WTC11 (cell line): ENCODE results near the gene SLCO4A1. TPM values are rescaled to one million over a fixed set of nuclear protein-coding genes. Genes with fewer than 3 reads are reported as not detected.

Source experiments
- ATAC-seq: fragments of 200-7000 bp; cut with Tn5 transposase; 2 replicates; pipeline ENCODE4 v1.10.0; 2021; ENCODE audit warnings: mild to moderate bottlenecking, moderate library complexity
- CTCF ChIA-PET: fragments of 300-600 bp; sonication (Branson Sonifier 250); formaldehyde crosslinking; loops from one replicate; lab custom pipeline; 2021; ENCODE audit warnings: antibody characterized with exemption; lab: Charles Lee
- POLR2A ChIA-PET: fragments of 350-600 bp; sonication (Branson Sonifier 250); formaldehyde crosslinking; loops from one replicate; lab custom pipeline; 2021; ENCODE audit warnings: antibody characterized with exemption; lab: Charles Lee
- DNase-seq: peaks from one replicate; pipeline ENCODE4 v3.0.0; 2021; ENCODE audit warnings: low spot score
- H3K27ac Mint-ChIP-seq: 2 replicates; pipeline ENCODE4 v1.8.0; 2021; ENCODE audit warnings: mixed read lengths
- H3K27me3 Mint-ChIP-seq: 2 replicates; pipeline ENCODE4 v1.8.0; 2021; ENCODE audit warnings: low read depth, mild to moderate bottlenecking, moderate library complexity, mixed read lengths
- H3K36me3 Mint-ChIP-seq: 2 replicates; pipeline ENCODE4 v1.8.0; 2021; ENCODE audit warnings: mixed read lengths
- H3K4me1 Mint-ChIP-seq: 2 replicates; pipeline ENCODE4 v1.8.0; 2022; ENCODE audit warnings: mixed read lengths
- H3K4me3 Mint-ChIP-seq: 2 replicates; pipeline ENCODE4 v1.8.0; 2021; ENCODE audit warnings: mild to moderate bottlenecking, moderate library complexity, mixed read lengths
- H3K9me3 Mint-ChIP-seq: 2 replicates; pipeline ENCODE4 v1.8.0; 2021; ENCODE audit warnings: mixed read lengths
- ATF2 ChIP-seq: sonication (generic); formaldehyde crosslinking; IDR thresholded peaks from 2 replicates; pipeline ENCODE4 v1.8.1; 2022; ENCODE audit warnings: low read depth, missing genetic modification reagents, borderline replicate concordance
- CBFB ChIP-seq: sonication (generic); formaldehyde crosslinking; IDR thresholded peaks from 2 replicates; pipeline ENCODE4 v1.8.1; 2022; ENCODE audit warnings: mild to moderate bottlenecking, low read depth, missing genetic modification reagents
- ERG ChIP-seq: fragments of 250-450 bp; sonication (Bioruptor Pico); IDR thresholded peaks from 2 replicates; pipeline ENCODE4 v1.8.0; 2021; ENCODE audit warnings: mild to moderate bottlenecking
- ESRRA ChIP-seq: sonication (generic); formaldehyde crosslinking; IDR thresholded peaks from 2 replicates; pipeline ENCODE4 v1.8.1; 2022; ENCODE audit warnings: mild to moderate bottlenecking, missing genetic modification reagents, borderline replicate concordance
- ETV6 ChIP-seq: sonication (generic); formaldehyde crosslinking; IDR thresholded peaks from 2 replicates; pipeline ENCODE4 v1.8.1; 2022; ENCODE audit warnings: mild to moderate bottlenecking, missing genetic modification reagents
- GABPB1 ChIP-seq: sonication (generic); formaldehyde crosslinking; IDR thresholded peaks from 2 replicates; pipeline ENCODE4 v1.8.1; 2023; ENCODE audit warnings: mild to moderate bottlenecking, missing genetic modification reagents
- GRHL2 ChIP-seq: fragments of 250-450 bp; sonication (Bioruptor Pico); IDR thresholded peaks from 2 replicates; pipeline ENCODE4 v1.8.0; 2022; ENCODE audit warnings: mild to moderate bottlenecking, moderate library complexity; ENCODE audit not compliant: insufficient replicate concordance, severe bottlenecking
- GTF2I ChIP-seq: fragments of 250-450 bp; sonication (Bioruptor Pico); conservative IDR thresholded peaks from 2 replicates; pipeline ENCODE4 v1.4.0; 2021; ENCODE audit warnings: mild to moderate bottlenecking
- HMGXB4 ChIP-seq: sonication (generic); formaldehyde crosslinking; IDR thresholded peaks from 2 replicates; pipeline ENCODE4 v1.8.1; 2023; ENCODE audit warnings: mild to moderate bottlenecking, moderate library complexity, missing genetic modification reagents
- KAT7 ChIP-seq: sonication (generic); formaldehyde crosslinking; IDR thresholded peaks from 2 replicates; pipeline ENCODE4 v1.8.1; 2023; ENCODE audit warnings: missing genetic modification reagents, mild to moderate bottlenecking, borderline replicate concordance
- NFYB ChIP-seq: sonication (generic); formaldehyde crosslinking; conservative IDR thresholded peaks from 2 replicates; pipeline ENCODE4 v1.8.0; 2022; ENCODE audit warnings: low read depth, missing genetic modification reagents
- NR1H2 ChIP-seq: sonication (generic); formaldehyde crosslinking; IDR thresholded peaks from 2 replicates; pipeline ENCODE4 v1.9.0; 2021; ENCODE audit warnings: mild to moderate bottlenecking, moderate library complexity, missing genetic modification reagents
- PRDM15 ChIP-seq: sonication (generic); formaldehyde crosslinking; IDR thresholded peaks from 2 replicates; pipeline ENCODE4 v1.8.0; 2022; ENCODE audit warnings: missing genetic modification reagents
- RELA ChIP-seq: sonication (generic); formaldehyde crosslinking; IDR thresholded peaks from 2 replicates; pipeline ENCODE4 v1.8.1; 2022; ENCODE audit warnings: missing genetic modification reagents, mild to moderate bottlenecking, borderline replicate concordance
- TCF7 ChIP-seq: sonication (generic); formaldehyde crosslinking; IDR thresholded peaks from 2 replicates; pipeline ENCODE4 v1.8.0; 2022; ENCODE audit warnings: mild to moderate bottlenecking, low read depth, missing genetic modification reagents, moderate library complexity
- ZNF138 ChIP-seq: sonication (generic); formaldehyde crosslinking; conservative IDR thresholded peaks from 2 replicates; pipeline ENCODE4 v1.8.1; 2022; ENCODE audit warnings: mild to moderate bottlenecking, moderate library complexity, missing genetic modification reagents
- ZNF219 ChIP-seq: sonication (generic); formaldehyde crosslinking; IDR thresholded peaks from 2 replicates; pipeline ENCODE4 v1.8.0; 2023; ENCODE audit warnings: missing genetic modification reagents, mild to moderate bottlenecking, borderline replicate concordance
- total RNA-seq: library from RNA; stranded (reverse); gene quantifications from 3 replicates; pipeline ENCODE4 v1.2.3, GENCODE V29; 2021

Gene SLCO4A1
- total RNA-seq, 1 experiment from 2014 or later = 19.9 TPM

GRCh38 chr20:62632575-62633090 is 9.7 kb upstream of the SLCO4A1 start:
- H3K27ac Mint-ChIP-seq = no peak overlapping the region
- ATAC-seq (no peak), DNase-seq (no peak)
- ChIA-PET CTCF (interaction anchor here (0.6 to 2.0 kb wide), 3 partner anchors 10 to 133 kb away, joined by 4 to 7 read pairs (median 6); partner anchors contain the start of gene SLCO4A1), POLR2A (no interaction called here)
- no peaks in the 10 kb centered on the region for H3K36me3 Mint-ChIP-seq
- H3K9me3 Mint-ChIP-seq = no peaks in the 10 kb centered on the region
- peaks cover 18% of the 10 kb centered on the region for H3K4me1 Mint-ChIP-seq
- no peak overlapping the region for H3K4me3 Mint-ChIP-seq
- no peaks in the 10 kb centered on the region; the same call in 1 of the 2 replicates for H3K27me3 Mint-ChIP-seq
- TF ChIP-seq ZNF138 (CRISPR knock-in tag) (no peak), ERG (no peak), ESRRA (CRISPR knock-in tag) (no peak), TCF7 (CRISPR knock-in tag) (no peak), ATF2 (CRISPR knock-in tag) (no peak), NR1H2 (no peak), ETV6 (CRISPR knock-in tag) (no peak), KAT7 (no peak), GRHL2 (CRISPR knock-in tag) (no peak), CBFB (no peak), GABPB1 (CRISPR knock-in tag) (no peak), NFYB (CRISPR knock-in tag) (no peak), HMGXB4 (CRISPR knock-in tag) (no peak), GTF2I (no peak), ZNF219 (CRISPR knock-in tag) (no peak)

- CTCF ChIA-PET = interaction anchor here (1.2 to 2.0 kb wide), 4 partner anchors 9 to 158 kb away, joined by 4 to 7 read pairs (median 6); partner anchors contain the start of gene SLCO4A1
- Mint-ChIP-seq H3K27me3 (peaks cover 2% of the 10 kb centered on the region; the same call in 1 of the 2 replicates), H3K9me3 (no peaks in the 10 kb centered on the region)
Observed at GRCh38 chr20:62633598-62634329, 8.5 kb upstream of the SLCO4A1 start.

More at GRCh38 chr20:62633598-62634329, 8.5 kb upstream of the SLCO4A1 start:
- Mint-ChIP-seq H3K27ac (no peak overlapping the region), H3K36me3 (no peaks in the 10 kb centered on the region), H3K4me1 (peaks cover 12% of the 10 kb centered on the region), H3K4me3 (no peak overlapping the region)
- POLR2A ChIA-PET = interaction anchor here (0.6 kb wide), 1 partner anchor 334 kb away, joined by 4 read pairs; no protein-coding TSS in a partner anchor
- DNase-seq = no peak
- TF ChIP-seq RELA = no peak
- no peak for TF ChIP-seq PRDM15 (CRISPR knock-in tag)
- ATAC-seq = no peak
